ENCODE data around the gene CCL25.
"Not testable (repeated sequence)": the region's sequence is repeated elsewhere in the genome, so short reads cannot be mapped to it uniquely, and the experiment has no call there.

CCL25 gene

DNA sequence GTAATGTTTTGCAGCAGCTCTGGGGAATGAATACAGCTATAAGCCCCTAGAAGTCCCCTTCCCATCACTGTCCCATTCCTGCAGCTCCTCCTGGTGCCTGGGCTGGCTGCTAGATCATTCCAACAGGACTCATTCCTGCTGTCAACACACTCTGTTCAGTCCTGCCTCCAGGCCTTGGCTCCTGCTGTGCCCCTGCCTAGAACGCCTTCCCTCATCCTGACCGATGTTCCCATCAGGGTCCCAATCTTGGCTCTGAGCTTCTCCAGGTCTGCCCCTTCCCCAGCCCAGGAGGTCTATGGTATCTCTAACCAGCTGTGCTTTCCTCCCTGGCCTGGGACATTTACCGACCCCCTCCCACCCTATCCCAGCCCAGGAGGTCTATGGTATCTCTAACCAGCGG is 48.8 kb downstream of the CCL25 start:
- no peak overlapping the region for H3K4me3 ChIP-seq (ENCODE audit: low read depth, low read length)
- no peak for DNase-seq (ENCODE audit: low read depth)
- TF ChIP-seq, protein P1, sequence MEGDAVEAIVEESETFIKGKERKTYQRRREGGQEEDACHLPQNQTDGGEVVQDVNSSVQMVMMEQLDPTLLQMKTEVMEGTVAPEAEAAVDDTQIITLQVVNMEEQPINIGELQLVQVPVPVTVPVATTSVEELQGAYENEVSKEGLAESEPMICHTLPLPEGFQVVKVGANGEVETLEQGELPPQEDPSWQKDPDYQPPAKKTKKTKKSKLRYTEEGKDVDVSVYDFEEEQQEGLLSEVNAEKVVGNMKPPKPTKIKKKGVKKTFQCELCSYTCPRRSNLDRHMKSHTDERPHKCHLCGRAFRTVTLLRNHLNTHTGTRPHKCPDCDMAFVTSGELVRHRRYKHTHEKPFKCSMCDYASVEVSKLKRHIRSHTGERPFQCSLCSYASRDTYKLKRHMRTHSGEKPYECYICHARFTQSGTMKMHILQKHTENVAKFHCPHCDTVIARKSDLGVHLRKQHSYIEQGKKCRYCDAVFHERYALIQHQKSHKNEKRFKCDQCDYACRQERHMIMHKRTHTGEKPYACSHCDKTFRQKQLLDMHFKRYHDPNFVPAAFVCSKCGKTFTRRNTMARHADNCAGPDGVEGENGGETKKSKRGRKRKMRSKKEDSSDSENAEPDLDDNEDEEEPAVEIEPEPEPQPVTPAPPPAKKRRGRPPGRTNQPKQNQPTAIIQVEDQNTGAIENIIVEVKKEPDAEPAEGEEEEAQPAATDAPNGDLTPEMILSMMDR (IDR thresholded peaks at IDR 0.05; ENCODE audit: low read depth, low read length, missing control alignments) = no peak
- in situ Hi-C loops (cut with HindIII; ENCODE audit: low sequenced_read_pairs) = no loop called here

DNA sequence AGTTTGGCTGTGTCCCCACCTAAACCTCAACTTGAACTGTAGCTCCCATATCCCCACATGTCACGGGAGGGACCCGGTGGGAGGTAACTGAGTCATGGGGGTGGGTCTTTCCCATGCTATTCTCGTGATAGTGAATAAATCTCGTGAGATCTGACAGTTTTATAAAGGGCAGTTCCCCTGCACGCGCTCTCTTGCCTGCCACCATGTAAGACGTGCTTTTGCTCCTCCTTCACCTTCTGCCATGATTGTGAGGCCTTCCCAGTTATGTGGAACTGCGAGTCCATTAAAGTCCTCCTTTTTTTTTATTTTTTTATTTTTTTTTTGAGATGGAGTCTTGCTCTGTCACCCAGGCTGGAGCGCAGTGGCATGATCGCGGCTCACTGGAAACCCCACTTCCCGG is 49.4 kb downstream of the CCL25 start:
- in situ Hi-C loops (cut with HindIII; ENCODE audit: low sequenced_read_pairs); H3K4me3 ChIP-seq (ENCODE audit: low read depth, low read length); DNase-seq (ENCODE audit: low read depth): not testable (repeated sequence)

DNA sequence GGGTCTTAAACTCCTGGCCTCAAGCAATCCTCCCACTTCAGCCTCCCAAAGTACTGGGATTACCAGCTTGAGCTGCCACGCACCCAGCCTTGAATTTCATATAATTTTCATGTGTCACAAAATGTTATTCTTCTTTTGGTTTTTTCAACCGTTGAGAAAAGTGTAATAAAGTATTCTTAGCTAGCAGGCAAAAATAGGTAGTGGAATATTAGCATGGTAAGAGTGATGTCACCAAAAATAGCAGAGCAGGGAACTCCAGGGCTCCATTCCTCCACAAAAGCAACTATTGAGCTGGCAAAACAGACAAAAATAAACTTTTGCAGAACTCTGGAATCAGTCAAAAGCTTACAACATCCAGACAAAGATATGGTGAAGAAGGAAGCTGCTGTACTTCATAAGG is 52.9 kb downstream of the CCL25 start:
- in situ Hi-C loops (cut with HindIII; ENCODE audit: low sequenced_read_pairs) = loop anchor here (5.0 kb wide), 1 partner anchor 33 kb away; no protein-coding TSS in a partner anchor
- TF ChIP-seq, protein P1 (IDR thresholded peaks at IDR 0.05; ENCODE audit: low read depth, low read length, missing control alignments) = no peak
- DNase-seq (ENCODE audit: low read depth) = no peak
- H3K4me3 ChIP-seq (ENCODE audit: low read depth, low read length) = no peak overlapping the region

DNA sequence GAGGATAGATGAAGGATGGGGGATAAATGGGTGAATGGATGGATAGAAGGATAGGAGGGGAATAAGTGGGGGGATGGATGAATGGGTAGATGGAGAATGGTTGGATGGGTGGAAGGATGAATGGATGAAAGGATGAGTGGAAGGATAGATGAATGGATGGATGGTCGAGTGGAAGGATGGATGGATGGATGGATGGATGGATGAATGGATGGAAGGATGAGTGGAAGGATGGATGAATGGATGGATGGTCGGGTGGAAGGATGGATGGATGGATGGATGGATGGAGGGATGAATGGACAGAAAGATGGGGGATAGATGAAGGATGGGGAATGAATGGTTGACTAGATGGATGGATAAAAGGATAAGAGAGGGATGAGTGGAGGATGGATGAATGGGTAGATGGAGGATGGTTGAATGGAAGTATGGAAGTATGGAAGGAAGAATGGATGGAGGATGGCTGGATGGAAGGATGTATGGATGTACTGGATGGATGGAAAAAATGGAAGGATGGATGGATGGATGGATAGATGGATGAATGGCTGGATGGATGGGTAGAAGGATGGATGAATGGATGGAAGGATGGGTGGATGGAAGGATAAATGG is 54.8 kb downstream of the CCL25 start:
- in situ Hi-C loops (cut with HindIII; ENCODE audit: low sequenced_read_pairs) = loop anchor here (5.0 kb wide), 1 partner anchor 35 kb away; no protein-coding TSS in a partner anchor
- DNase-seq (ENCODE audit: low read depth) = no peak
- no peak overlapping the region for H3K4me3 ChIP-seq (ENCODE audit: low read depth, low read length)
- TF ChIP-seq, protein P1 (IDR thresholded peaks at IDR 0.05; ENCODE audit: low read depth, low read length, missing control alignments) = no peak

DNA sequence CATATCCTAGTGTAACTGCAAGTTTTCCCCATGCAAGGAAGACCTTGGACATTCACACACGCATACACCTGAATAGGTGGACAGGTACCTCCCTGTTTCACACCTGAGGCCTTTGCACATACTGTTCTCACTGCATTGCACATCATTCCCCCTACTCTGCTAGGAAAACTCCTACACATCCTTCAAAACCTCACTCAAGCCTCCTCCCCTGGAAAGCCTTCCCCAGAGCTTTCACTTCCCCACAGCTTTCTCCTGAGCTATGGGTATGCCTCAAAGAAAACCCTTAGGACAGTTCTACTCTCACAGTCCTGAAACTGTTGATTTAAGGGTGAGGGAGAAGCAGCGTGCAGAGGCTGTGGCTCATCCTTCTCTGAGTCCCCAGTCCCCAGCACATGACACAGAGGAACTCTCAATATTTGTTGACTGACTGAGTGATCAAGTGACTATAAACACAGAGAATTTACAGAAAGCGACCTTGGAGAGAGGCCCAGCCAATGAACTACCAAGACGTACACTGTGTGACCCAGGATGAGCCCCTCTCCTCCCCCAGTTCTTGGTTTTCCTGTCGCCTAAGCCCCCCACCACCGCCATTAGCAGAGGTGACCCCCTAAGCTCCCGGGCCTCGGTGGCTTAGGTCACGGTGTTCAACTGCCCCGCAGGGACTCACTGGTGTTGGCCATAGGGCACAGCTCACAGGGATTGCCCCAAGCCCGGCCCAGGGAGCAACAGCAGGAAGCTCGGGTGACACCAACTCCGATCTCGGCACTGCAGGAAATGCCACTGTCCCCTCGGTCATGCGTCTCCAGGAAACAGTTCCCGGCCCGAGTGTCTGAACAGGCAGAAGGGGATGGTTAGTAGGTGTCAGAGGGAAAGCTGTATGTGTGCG is 56.2 kb downstream of the CCL25 start:
- TF ChIP-seq, protein P1 (IDR thresholded peaks at IDR 0.05; ENCODE audit: low read depth, low read length, missing control alignments) = no peak
- H3K4me3 ChIP-seq (ENCODE audit: low read depth, low read length) = no peak overlapping the region
- in situ Hi-C loops (cut with HindIII; ENCODE audit: low sequenced_read_pairs) = loop anchor here (5.0 kb wide), 1 partner anchor 37 kb away; no protein-coding TSS in a partner anchor
- no peak for DNase-seq (ENCODE audit: low read depth)

DNA sequence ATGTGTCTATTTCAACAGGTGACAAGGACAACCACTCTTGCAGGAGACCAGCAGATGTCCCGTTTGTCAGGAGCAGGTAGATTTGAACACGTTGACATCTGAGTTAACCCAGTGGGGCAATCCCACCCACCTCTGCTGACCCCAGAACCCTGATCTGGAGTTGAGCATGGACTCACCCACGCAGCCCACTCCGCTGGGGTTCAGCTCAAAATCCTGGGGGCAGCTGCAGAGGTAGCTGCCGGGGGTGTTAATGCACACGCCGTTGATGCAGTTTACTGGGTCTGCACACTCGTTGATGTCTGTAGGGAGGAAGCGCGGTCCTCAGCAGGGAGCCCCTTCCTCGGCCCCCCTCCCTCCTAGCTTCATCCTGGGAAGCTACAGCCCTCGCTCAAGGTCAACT is 56.9 kb downstream of the CCL25 start:
- in situ Hi-C loops (cut with HindIII; ENCODE audit: low sequenced_read_pairs) = loop anchor here (5.0 kb wide), 1 partner anchor 37 kb away; no protein-coding TSS in a partner anchor
- TF ChIP-seq, protein P1 (IDR thresholded peaks at IDR 0.05; ENCODE audit: low read depth, low read length, missing control alignments) = no peak
- no peak overlapping the region for H3K4me3 ChIP-seq (ENCODE audit: low read depth, low read length)
- no peak for DNase-seq (ENCODE audit: low read depth)

Data from astrocyte of the cerebellum (primary cell).